CD4-positive, CD25-positive, alpha-beta regulatory T cell (primary cell): Measurements from ENCODE around the gene MCAT. TPM values are rescaled to one million over a fixed set of nuclear protein-coding genes. Genes with fewer than 3 reads are reported as not detected.

Experiments
- ATAC-seq, 2 donors: fragments of 150-1000 bp; cut with Tn5 transposase; one replicate each; pipeline ENCODE4 v1.10.0; 2021; ENCODE audit warnings: low read depth in 2 of 2, moderate number of reproducible peaks in 2 of 2, moderate library complexity in 1 of 2
- DNase-seq, 3 donors: peaks; one replicate each; pipeline versions ENCODE4 v3.0.0 to v3.0.0-alpha.2; 2012 to 2022; ENCODE audit warnings: mixed read lengths in 1 of 3
- H3K27ac ChIP-seq: one replicate; pipeline ENCODE4 v1.7.0; 2013; ENCODE audit warnings: mild to moderate bottlenecking, low read length; ENCODE audit not compliant: insufficient read depth, poor library complexity, severe bottlenecking
- H3K27me3 ChIP-seq: one replicate; pipeline ENCODE4 v1.7.0; 2013; ENCODE audit warnings: low read length; ENCODE audit not compliant: control insufficient read depth, insufficient read depth
- H3K36me3 ChIP-seq: one replicate; pipeline ENCODE4 v1.7.0; 2013; ENCODE audit warnings: mild to moderate bottlenecking, low read length, moderate library complexity; ENCODE audit not compliant: control insufficient read depth, insufficient read depth
- H3K4me1 ChIP-seq: 2 replicates; pipeline ENCODE4 v1.7.0; 2013; ENCODE audit warnings: mild to moderate bottlenecking, low read length; ENCODE audit not compliant: insufficient read depth, control insufficient read depth, poor library complexity, severe bottlenecking
- H3K4me3 ChIP-seq: one replicate; pipeline ENCODE4 v1.7.0; 2013; ENCODE audit warnings: low read depth, mild to moderate bottlenecking, low read length, moderate library complexity
- H3K9me3 ChIP-seq, 2 experiments: 1 replicate in 1 of 2; 2 replicates in 1 of 2; pipeline ENCODE4 v1.7.0; 2013; ENCODE audit warnings: low read length in 2 of 2, mild to moderate bottlenecking in 1 of 2, moderate library complexity in 1 of 2; ENCODE audit not compliant: control insufficient read depth in 2 of 2
- H3K27ac Mint-ChIP-seq, 3 donors: one replicate each; pipeline ENCODE4 v1.8.0; 2020 to 2022; ENCODE audit warnings: mild to moderate bottlenecking in 3 of 3, mixed read lengths in 3 of 3, moderate library complexity in 2 of 3
- H3K27me3 Mint-ChIP-seq: one replicate; pipeline ENCODE4 v1.8.0; 2022; ENCODE audit warnings: mild to moderate bottlenecking, mixed read lengths
- H3K36me3 Mint-ChIP-seq: one replicate; pipeline ENCODE4 v1.8.0; 2020; ENCODE audit warnings: mixed read lengths
- H3K4me1 Mint-ChIP-seq, 4 donors: one replicate each; pipeline ENCODE4 v1.8.0; 2020 to 2022; ENCODE audit warnings: mixed read lengths in 4 of 4, mild to moderate bottlenecking in 1 of 4
- H3K4me3 Mint-ChIP-seq, 4 donors: one replicate each; pipeline ENCODE4 v1.8.0; 2020 to 2022; ENCODE audit warnings: mild to moderate bottlenecking in 4 of 4, mixed read lengths in 4 of 4, moderate library complexity in 3 of 4
- H3K9me3 Mint-ChIP-seq, 7 donors: one replicate each; pipeline ENCODE4 v1.8.0; 2020 to 2022; ENCODE audit warnings: mixed read lengths in 7 of 7, mild to moderate bottlenecking in 3 of 7, moderate library complexity in 2 of 7
- polyA plus RNA-seq, 4 donors: library from polyadenylated mRNA; unstranded; fragments of 300-500 nt; fragmentation: Illumina TruSeq; gene quantifications; one replicate each; pipeline ENCODE4 v1.2.3, GENCODE V29; 2021
- total RNA-seq: library from RNA; stranded (reverse); gene quantifications from one replicate; pipeline ENCODE4 v1.2.3, GENCODE V29; 2022

Gene MCAT
- total and polyA plus RNA-seq, 5 donors from 2014 or later = 5.4 to 9.8 (median 8.4) TPM

GRCh38 chr22:43154887-43155536 is 11.8 kb upstream of the MCAT start:
- Histone ChIP-seq H3K27ac (no peak overlapping the region), H3K4me3 (no peak overlapping the region), H3K27me3 (no peaks in the 10 kb centered on the region), H3K9me3 (no peaks in the 10 kb centered on the region), H3K36me3 (no peaks in the 10 kb centered on the region), H3K4me1 (peaks cover 20% of the 10 kb centered on the region)
- DNase-seq (no peak), ATAC-seq (no peak)
- Mint-ChIP-seq H3K9me3 (no peaks in the 10 kb centered on the region), H3K4me3 (peak overlapping the region in 1 of 4 donors; percentile 15), H3K36me3 (no peaks in the 10 kb centered on the region), H3K27ac (no peak overlapping the region), H3K4me1 (peaks cover 0 to 26% (median 5%) of the 10 kb centered on the region in 4 donors), H3K27me3 (no peaks in the 10 kb centered on the region)

GRCh38 chr22:43153899-43154298 is 10.7 kb upstream of the MCAT start:
- H3K36me3 ChIP-seq = no peaks in the 10 kb centered on the region
- no peak overlapping the region for H3K27ac Mint-ChIP-seq
- no peaks in the 10 kb centered on the region for H3K27me3 Mint-ChIP-seq
- H3K4me3 ChIP-seq = no peak overlapping the region
- no peaks in the 10 kb centered on the region for H3K36me3 Mint-ChIP-seq
- no peak overlapping the region for H3K27ac ChIP-seq
- H3K27me3 ChIP-seq = no peaks in the 10 kb centered on the region
- H3K9me3 Mint-ChIP-seq = no peaks in the 10 kb centered on the region
- ATAC-seq = no peak
- H3K4me1 Mint-ChIP-seq = peaks cover 0 to 26% (median 5%) of the 10 kb centered on the region in 4 donors
- no peaks in the 10 kb centered on the region for H3K9me3 ChIP-seq
- peaks cover 20% of the 10 kb centered on the region for H3K4me1 ChIP-seq
- DNase-seq = no peak
- H3K4me3 Mint-ChIP-seq = no peak overlapping the region

GRCh38 chr22:43152357-43153071 is 9.3 kb upstream of the MCAT start:
- H3K27ac Mint-ChIP-seq = peak overlapping the region; percentile 14 to 84 (median 83)
- peaks cover 3% of the 10 kb centered on the region for H3K27me3 Mint-ChIP-seq
- Histone ChIP-seq H3K36me3 (no peaks in the 10 kb centered on the region), H3K4me1 (peaks cover 20% of the 10 kb centered on the region), H3K27ac (peak overlapping the region; percentile 71), H3K4me3 (peak overlapping the region; percentile 69), H3K9me3 (no peaks in the 10 kb centered on the region), H3K27me3 (no peaks in the 10 kb centered on the region)
- H3K36me3 Mint-ChIP-seq = no peaks in the 10 kb centered on the region
- no peaks in the 10 kb centered on the region for H3K9me3 Mint-ChIP-seq
- peaks cover 0 to 21% (median 6%) of the 10 kb centered on the region in 4 donors for H3K4me1 Mint-ChIP-seq
- H3K4me3 Mint-ChIP-seq = peak overlapping the region; percentile 88 to 94 (median 92)
- ATAC-seq (peak; percentile 88), DNase-seq (peak; percentile 48 to 85 (median 67))

GRCh38 chr22:43152003-43152356 is 8.8 kb upstream of the MCAT start:
- Mint-ChIP-seq H3K27me3 (peaks cover 4% of the 10 kb centered on the region), H3K9me3 (no peaks in the 10 kb centered on the region), H3K36me3 (no peaks in the 10 kb centered on the region), H3K4me3 (peak overlapping the region; percentile 88 to 94 (median 92)), H3K27ac (peak overlapping the region in 2 of 3 donors; percentile 83 to 84), H3K4me1 (peaks cover 0 to 21% (median 7%) of the 10 kb centered on the region in 4 donors)
- peak overlapping the region; percentile 69 for H3K4me3 ChIP-seq
- H3K27me3 ChIP-seq = no peaks in the 10 kb centered on the region
- ATAC-seq (peak; percentile 25 to 38), DNase-seq (peak in 1 of 3 donors; percentile 7)
- H3K9me3 ChIP-seq = no peaks in the 10 kb centered on the region
- peak overlapping the region; percentile 71 for H3K27ac ChIP-seq
- H3K36me3 ChIP-seq = no peaks in the 10 kb centered on the region
- H3K4me1 ChIP-seq = peaks cover 20% of the 10 kb centered on the region

DNA sequence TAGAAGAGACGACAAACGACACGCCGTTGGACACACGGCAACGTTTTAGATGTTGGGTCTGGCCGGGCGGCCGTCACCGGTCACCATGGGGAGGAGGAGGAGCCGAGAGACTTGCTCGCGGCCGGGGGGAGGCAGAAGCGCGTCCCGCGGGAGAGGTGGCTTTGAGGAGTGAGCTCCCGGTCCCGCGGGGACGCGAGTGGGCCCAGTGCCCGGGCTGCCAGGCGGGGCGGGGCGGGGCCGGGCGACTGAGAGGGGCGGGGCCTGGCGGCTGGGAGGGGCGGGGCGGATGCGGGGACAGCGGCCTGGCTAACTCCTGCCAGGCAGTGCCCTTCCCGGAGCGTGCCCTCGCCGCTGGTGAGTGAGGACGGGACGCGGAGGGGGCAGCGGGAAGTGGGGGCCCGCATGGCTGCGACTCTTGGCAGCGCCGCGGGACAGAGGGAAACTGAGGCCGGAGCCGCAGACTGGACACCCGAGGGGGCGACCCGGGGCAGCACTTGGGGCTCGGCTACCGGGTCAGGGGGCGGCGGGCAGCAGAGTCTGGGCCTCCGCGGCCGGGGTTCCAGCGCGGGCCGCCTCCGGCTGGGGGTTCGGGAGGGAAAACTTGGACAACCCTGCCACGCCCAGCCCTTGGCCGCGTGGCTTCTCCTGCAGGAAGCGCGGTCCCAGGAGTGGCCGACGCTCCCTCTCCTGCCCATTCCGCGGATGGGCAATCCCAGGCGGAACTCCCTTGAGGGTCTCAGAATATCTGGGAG is 8.2 kb upstream of the MCAT start, which contains the start of gene TSPO:
TSPO (plus strand) TSS at position 309 of the 752 bp plus-strand sequence. CDS start 7,680 bp downstream, outside the sequence.
- Histone ChIP-seq H3K4me3 (peak within 1 kb of the TSS; percentile 69), H3K4me1 (peaks cover 20% of the 10 kb centered on the region), H3K36me3 (no peaks in the 10 kb centered on the region), H3K9me3 (no peaks in the 10 kb centered on the region), H3K27ac (peak within 1 kb of the TSS; percentile 71), H3K27me3 (no peaks in the 10 kb centered on the region)
- H3K27ac Mint-ChIP-seq = peak within 1 kb of the TSS; percentile 56 to 95 (median 92)
- ATAC-seq = peak; percentile 53 to 54
- H3K27me3 Mint-ChIP-seq = peaks cover 4% of the 10 kb centered on the region
- DNase-seq = peak; percentile 40 to 64 (median 52)
- no peaks in the 10 kb centered on the region for H3K36me3 Mint-ChIP-seq
- H3K4me1 Mint-ChIP-seq = peaks cover 0 to 21% (median 7%) of the 10 kb centered on the region in 4 donors
- peak within 1 kb of the TSS; percentile 91 to 95 (median 92) for H3K4me3 Mint-ChIP-seq
- H3K9me3 Mint-ChIP-seq = no peaks in the 10 kb centered on the region

- Histone ChIP-seq H3K36me3 (no peaks in the 10 kb centered on the region), H3K9me3 (no peaks in the 10 kb centered on the region), H3K27me3 (no peaks in the 10 kb centered on the region), H3K27ac (peak overlapping the region; percentile 71), H3K4me1 (peaks cover 20% of the 10 kb centered on the region), H3K4me3 (peak overlapping the region; percentile 62)
- peak in 1 of 3 donors; percentile 36 for DNase-seq
- Mint-ChIP-seq H3K36me3 (no peaks in the 10 kb centered on the region), H3K4me3 (peak overlapping the region; percentile 91 to 95 (median 92)), H3K9me3 (no peaks in the 10 kb centered on the region), H3K27me3 (peaks cover 4% of the 10 kb centered on the region), H3K27ac (peak overlapping the region; percentile 48 to 95 (median 92)), H3K4me1 (peaks cover 0 to 21% (median 7%) of the 10 kb centered on the region in 4 donors)
- no peak for ATAC-seq
Measured at GRCh38 chr22:43150731-43151206, 7.6 kb upstream of the MCAT start.

- Histone ChIP-seq H3K36me3 (no peaks in the 10 kb centered on the region), H3K9me3 (no peaks in the 10 kb centered on the region), H3K4me3 (no peak overlapping the region), H3K27ac (no peak overlapping the region), H3K4me1 (peaks cover 17% of the 10 kb centered on the region), H3K27me3 (no peaks in the 10 kb centered on the region)
- peak overlapping the region; percentile 4 to 56 (median 30) for H3K4me3 Mint-ChIP-seq
- ATAC-seq = no peak
- no peak overlapping the region for H3K27ac Mint-ChIP-seq
- peaks cover 0 to 23% (median 9%) of the 10 kb centered on the region in 4 donors for H3K4me1 Mint-ChIP-seq
- no peaks in the 10 kb centered on the region for H3K36me3 Mint-ChIP-seq
- H3K27me3 Mint-ChIP-seq = peaks cover 4% of the 10 kb centered on the region
- H3K9me3 Mint-ChIP-seq = peaks cover 0 to 2% (median 0%) of the 10 kb centered on the region in 7 donors
- no peak for DNase-seq
Measured at GRCh38 chr22:43148581-43148980, 5.4 kb upstream of the MCAT start.
